ENCODE data around the gene HMGCL.
A peak's percentile ranks its signal among the peaks of the same experiment; 100 is the strongest.
"Not testable (repeated sequence)": the region's sequence is repeated elsewhere in the genome, so short reads cannot be mapped to it uniquely, and the experiment has no call there.

Gene HMGCL

DNA sequence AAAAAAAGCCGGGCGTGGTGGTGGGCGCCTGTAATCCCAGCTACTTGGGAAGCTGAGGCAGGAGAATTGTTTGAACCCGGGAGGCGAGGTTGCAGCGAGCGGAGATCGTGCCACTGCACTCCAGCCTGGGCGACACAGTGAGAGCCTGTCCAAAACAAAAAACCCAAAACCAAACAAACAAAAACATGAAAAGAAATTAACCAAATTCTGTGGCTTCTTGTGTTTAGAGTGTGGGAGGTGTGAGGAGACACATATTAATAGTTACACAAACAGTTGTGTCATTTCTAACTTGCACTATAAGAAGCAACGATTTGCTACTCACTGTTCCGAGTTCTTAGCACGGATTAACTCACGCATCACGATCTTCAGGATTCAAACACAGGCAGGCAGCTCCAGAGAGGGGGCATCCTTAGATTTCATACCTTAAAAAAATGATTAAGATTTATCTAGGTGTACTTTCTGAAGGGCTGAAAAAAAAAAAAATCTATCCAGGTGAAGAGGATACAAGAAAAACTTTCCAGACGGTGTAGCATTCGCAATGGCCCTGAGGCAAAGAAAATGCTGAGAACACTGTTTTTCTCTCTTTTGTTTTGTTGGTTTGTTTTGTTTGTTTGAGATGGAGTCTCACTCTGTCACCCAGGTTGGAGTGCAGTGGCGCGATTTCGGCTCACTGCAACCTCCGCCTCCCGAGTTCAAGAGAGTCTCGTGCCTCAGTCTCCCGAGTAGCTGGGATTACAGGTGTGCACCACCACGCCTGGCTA, 713 bp upstream of the HMGCL start:
- no peak for DNase-seq

DNA sequence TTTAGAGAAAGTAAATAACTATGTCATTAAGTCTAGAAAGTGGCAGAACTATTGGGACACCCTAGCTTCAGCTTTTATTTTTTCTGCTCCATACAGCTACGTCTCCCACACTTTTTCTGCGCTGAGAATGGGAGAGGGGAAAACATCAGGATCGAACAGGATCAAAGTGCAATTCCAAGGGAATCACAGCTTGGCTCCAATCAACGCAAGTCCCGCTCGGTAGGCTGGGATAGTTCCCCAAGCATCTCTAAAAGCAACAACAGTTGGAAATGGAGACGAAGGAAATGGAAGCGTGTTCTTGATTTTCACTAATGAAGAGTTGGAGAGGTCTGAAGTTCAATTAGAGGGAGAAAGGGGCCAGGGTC, 536 bp downstream of the HMGCL start:
- no peak for DNase-seq

GRCh38 chr1:23823767-23824166, 1.5 kb downstream of the HMGCL start:
- DNase-seq, result no peak

DNA sequence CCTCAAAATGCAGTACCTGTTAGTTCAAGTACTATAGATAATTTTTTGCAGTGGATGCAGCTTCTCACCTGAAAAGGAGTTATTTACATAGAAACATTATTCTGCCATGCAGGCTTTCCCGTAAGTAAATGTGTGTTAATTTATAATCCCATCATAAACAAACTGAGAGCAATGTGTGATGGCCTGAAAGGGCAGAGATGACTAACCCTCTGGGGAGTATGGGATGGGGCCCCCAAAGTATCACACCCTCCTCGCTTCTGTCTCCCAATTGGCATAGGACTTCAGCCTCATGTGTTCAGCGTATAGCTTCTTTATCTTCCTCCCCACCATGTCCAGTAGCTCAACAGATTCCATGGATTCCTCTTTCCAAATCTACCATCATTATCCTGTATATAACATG, 7.6 kb downstream of the HMGCL start:
- DNase-seq, result no peak

- DNase-seq, result no peak
Observed at GRCh38 chr1:23816906-23817305, 8.3 kb downstream of the HMGCL start.

GRCh38 chr1:23816361-23816760, 8.9 kb downstream of the HMGCL start:
- no peak for DNase-seq

- DNase-seq, result no peak
Observed at GRCh38 chr1:23814016-23814415, 11.2 kb downstream of the HMGCL start.

GRCh38 chr1:23810818-23811540, 14.2 kb downstream of the HMGCL start:
- no peak for DNase-seq

DNA sequence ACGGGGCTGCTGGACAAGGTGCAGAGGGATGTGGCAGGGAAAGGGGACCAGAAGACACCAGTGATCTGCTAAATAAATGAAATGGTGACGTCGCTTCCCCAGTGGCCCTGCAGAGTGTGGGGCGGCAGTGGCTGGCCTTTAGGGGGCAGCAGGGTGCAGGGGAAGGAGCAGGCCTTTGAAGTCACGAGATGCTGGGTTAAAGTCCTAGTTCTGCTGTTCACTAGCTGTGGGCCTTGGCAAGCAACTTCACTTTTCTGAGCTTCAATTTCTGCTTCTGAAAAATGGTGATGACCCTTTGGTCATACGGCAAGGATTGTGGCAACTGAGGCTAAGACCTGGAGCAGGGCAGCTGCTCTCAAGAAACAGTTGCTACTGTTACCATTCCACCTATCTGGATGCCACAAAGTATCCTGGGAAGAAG, 15.5 kb downstream of the HMGCL start:
- peak; percentile 56 for DNase-seq

GRCh38 chr1:23807453-23807852, 17.8 kb downstream of the HMGCL start:
- DNase-seq, result no peak

- no peak for DNase-seq
Observed at GRCh38 chr1:23806280-23806679, 18.9 kb downstream of the HMGCL start.

DNA sequence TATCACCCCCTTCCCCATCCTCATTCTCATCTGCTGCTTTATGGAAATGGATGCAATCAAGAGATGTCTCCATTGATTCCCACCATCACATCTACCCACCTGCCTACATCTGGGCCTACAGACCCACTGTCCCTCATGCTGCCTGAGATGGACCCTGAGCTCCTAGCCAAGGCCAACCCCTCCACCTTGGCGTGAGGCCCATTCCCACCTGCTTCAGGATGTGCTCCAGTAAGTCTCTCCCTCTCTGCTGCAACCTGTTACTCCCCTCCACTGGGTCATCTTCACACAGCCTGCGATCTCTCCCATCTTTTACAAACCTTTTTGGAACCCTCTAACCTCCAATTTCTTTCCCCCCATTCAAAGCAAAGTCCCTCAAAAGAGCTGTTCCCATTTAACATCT, 20.2 kb downstream of the HMGCL start:
- DNase-seq, result no peak

DNA sequence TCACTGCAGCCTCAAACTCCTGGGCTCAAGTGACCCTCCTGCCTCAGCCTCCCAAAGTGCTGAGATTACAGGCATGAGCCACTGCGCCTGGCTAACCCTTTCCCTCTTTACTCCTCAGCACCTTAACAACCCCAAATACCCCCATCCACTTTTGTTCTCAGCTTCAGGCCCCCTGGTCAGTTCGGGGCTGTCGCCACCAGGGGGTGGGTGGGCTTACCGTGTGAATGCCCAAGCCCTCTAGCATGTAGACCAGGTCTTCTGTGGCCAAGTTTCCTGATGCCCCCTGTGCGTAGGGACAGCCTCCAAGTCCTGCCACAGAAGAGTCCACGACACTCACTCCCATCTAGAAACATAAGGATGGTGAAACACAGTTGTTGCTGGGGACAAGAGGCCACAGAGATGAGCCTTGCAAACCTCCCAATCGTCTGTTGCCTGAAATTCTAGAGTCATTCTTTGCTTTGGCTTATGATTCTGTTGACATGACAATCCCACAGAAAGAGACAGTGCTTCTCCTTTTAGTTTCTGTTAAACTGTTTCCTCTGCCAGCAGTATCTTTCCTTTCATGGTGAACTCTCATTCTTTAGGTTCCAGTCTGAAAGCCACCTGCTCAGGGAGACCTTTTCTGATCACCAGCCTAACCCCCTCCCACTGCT, 20.9 kb downstream of the HMGCL start:
- DNase-seq, result no peak

- no peak for DNase-seq
Observed at GRCh38 chr1:23803674-23804073, 21.6 kb downstream of the HMGCL start.

GRCh38 chr1:23802809-23803342, 22.4 kb downstream of the HMGCL start:
- not testable (repeated sequence) for DNase-seq

DNA sequence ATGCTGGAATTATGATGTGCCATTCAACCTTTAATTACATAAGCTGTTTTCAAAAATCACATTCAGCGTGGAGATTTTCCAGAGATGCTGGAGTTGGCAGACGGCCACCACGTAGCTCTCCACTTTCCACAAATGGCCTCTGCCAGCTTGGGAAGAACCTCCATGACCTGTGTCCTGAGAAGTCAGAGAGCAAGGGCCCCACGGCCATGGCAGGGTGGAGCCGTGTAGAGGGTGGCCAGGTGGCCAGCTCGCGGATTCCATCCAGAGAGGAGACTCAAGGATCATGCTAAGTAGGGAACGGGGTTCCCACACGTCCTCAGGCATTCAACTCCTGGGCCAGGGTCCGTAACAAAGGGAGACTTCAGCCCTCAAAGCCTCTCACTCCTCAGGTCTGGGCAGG, 23.4 kb downstream of the HMGCL start:
- no peak for DNase-seq

DNA sequence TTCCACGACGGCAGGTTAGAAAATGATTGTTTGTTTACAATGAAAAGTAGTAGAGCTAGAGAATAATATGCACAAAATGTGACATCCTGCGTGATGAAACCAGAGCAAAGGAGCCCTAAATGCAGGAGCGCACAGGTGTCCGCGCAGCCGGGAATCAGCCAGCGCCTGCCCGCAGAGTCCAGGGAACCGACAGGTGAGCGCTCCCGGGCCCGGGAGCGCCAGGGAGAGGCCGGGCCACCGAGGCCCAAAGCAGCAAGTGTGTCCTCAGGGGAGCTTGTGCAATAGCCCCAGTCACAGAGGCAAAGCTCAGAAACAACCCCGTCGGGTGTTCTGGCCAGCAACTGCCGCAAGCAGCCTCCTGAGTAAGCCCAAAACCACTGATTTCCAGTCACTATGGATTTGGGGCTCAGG, 23.9 kb downstream of the HMGCL start:
- no peak for DNase-seq

DNA sequence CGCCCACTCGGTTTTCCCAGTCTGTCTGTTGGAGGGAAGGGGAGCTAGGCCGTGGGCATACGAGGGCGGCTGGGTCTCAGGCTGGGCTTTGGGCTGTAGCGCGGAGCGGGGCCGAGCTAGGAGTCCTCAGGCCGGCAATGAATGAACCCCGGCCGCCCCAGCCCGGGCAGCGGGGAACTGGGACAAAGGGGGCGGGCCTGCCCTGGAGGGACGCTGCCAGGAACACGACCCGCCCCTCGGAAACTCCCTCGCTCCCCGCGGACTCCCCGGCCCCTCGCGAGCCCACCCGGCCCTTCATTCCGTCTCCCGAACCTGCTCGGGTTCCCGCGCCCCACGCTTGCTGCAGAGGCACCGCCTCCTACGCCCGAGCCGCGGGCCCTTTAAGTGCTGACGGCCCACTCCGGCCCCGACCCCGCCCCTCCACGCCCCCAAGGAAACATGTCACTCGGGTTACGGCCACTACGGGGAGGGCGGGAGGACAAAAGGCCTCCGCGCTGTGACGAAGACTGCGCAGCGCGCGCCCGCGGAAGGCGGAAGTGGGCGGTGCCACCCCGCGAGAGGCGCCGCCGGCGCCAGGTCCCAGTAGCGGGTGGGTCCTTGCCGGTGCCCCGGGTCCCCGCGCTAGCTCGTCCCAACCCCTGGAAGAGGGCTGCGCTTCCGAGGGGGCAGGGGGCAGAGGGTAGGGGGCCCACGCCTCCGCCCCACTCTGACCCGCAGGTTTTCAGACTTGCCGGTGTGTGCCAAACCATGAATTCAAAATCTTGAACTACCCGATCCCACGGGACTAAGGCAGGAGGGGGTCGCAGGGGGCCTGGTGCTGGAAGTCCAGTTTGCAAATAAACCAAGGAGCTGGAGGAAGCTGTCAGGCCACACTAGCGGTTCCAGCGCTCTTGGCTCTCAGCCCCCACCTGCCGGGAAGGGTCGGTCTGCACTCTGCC, 24.6 kb downstream of the HMGCL start, which contains the start of gene GALE:
TSS of gene GALE (minus strand) at position 355 of the 938 bp plus-strand sequence. CDS start 1,747 bp downstream, outside the sequence.
- DNase-seq, result peak; percentile 85

DNA sequence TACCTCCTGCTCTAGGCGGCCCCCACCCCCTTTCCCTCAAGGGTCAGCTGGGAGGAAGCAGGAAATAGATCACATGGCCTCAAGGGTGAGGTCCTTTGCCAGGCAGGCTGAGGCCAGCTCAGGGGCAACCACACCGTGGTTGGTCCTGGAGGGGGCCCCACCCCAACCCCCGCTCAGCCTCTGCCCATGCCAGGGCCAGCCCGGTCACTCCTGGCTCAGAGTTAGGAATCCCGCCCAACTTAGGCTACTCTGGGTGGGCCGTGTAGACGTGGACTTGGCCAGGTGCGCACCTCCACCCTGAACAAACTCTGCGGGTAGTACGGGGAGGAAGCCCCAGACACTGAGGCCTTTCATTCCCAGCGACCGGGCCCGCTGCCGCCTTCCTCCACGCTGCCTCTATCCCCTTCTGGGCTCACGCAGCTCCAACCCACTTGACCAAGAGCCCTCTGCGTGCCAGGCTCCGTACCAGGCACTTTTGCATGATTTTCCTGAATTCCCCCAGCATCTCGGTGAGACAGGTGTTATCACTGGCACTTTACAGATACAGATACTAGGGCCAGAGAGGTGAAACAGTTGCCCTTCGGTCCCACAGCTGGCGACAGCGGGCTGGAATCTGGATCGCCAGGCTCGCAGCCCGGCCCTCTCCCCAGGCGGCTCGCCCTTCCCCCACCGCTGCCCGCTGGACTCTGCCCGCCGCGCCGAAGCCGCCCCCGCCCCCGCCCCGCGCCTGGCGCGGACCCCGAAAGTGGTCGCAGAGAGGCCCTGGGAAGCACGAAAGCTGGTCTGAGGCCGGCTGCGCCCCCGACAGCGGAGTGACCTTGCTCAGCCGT, 25.4 kb downstream of the HMGCL start:
- DNase-seq, result no peak

- DNase-seq, result no peak
Observed at GRCh38 chr1:23799255-23799569, 26.0 kb downstream of the HMGCL start.

- DNase-seq, result no peak
Observed at GRCh38 chr1:23798662-23799142, 26.5 kb downstream of the HMGCL start.
